DMS79 treated with DMSO at 0.1 percent for 48 hours (cell line): ENCODE results near the gene NRG3.

ENCODE experiments used
- DNase-seq: peaks from one replicate; lab custom pipeline; 2025; lab: John Stamatoyannopoulos, UW

NRG3 gene

DNA sequence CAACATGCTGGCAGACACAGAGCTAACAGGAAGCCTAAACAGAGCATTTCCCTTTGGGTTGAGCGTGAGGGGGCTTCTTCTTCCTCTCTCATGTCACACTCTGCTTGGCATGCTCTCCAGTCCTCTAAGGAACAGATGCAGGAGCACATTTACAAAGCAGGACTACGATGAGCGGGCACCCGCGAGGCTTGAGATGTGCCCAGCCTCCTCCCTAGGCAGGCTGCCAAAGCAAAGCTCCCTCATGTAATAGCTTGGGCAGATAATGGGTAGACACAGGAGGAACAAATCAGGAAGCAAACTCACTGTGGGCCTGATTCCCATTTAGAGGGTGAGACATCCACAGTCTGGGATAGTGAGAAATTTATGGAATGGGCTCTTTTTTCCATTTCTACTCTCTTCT is 519.1 kb downstream of the NRG3 start:
- DNase-seq: no peak

DNA sequence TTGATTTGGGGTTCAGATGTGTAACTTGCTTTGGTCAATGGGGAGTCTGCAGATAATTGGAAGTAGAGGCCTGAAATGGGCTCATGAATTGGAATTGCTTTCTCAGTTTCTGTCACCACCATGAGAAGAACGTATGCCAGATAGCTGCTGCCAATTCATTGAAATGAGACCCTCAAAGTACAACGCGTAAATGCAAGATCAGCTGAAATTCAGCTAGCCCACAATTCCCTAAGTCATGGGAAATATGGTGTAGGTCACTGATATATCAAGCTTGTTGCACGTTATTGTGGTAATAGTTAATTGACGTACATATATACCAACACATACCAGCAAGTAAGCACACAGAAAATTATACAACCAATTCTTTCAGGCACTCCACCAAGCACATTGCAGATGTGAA is 520.0 kb downstream of the NRG3 start:
- no peak for DNase-seq

- DNase-seq: no peak
These were observed 521.9 kb downstream of the NRG3 start for GRCh38 chr10:82396886-82397285.

DNA sequence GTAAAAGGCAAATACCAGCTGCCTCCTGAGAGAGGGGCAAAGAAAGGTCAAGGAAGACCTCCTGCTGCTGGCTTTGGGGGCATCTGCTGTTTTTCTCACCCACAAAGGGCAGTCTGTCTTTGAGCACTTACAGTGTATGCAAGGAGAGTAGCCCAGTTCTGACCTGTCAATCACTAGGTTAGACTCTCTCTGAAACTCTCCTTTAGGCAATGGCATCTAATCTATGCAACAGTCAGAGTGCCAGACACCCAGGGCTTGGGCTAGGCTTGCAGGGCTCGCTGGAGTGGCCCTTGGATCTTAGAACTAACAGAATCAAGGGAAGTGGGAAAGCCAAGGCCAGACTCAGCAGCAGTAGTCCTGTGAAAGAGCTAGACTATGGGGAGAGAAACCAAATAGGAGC is 522.9 kb downstream of the NRG3 start:
- DNase-seq: no peak

DNA sequence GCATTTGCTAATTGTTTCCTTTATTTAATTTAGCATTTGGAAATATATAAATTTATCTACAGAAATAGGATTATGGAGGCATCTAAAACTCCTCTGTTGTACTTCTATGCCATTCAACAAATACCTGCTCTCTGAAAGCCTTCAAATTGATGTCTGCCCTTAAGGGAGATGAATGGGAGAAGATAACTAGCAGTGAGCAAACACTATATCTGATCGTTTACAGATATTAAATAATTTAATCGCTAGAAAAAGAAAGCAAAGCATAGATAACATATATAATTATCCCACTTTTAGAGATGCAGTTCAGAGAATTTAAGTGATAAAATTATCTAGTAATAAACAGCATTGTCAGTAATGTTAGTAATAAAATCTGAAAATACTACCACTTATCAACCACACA is 524.9 kb downstream of the NRG3 start:
- no peak for DNase-seq

- DNase-seq: no peak
These were observed 525.8 kb downstream of the NRG3 start for GRCh38 chr10:82400841-82401240.

DNA sequence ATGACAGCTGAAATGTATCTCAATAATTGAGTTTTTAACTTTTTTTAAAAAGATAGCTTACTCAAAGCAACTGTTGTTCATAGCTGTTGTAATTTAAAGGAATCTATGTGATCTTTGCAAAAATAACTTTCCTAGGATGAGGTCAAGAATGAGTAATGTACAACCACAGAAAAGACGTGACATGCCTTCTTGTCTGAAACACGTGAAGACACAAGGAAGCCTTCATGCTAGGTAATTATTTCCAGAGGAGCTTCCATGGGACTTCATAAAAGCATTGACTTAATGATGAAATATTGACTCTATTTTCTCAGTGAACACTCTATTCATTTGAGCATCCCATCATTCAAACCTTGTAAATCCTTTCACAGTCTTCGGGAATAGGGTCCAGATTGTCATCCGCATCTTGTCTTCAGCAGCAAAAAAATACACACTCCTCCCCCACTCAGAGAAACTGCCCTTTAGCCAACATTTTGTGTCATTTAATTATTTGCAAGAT is 528.0 kb downstream of the NRG3 start:
- no peak for DNase-seq

- no peak for DNase-seq
These were observed 534.7 kb downstream of the NRG3 start for GRCh38 chr10:82409671-82410070.

DNA sequence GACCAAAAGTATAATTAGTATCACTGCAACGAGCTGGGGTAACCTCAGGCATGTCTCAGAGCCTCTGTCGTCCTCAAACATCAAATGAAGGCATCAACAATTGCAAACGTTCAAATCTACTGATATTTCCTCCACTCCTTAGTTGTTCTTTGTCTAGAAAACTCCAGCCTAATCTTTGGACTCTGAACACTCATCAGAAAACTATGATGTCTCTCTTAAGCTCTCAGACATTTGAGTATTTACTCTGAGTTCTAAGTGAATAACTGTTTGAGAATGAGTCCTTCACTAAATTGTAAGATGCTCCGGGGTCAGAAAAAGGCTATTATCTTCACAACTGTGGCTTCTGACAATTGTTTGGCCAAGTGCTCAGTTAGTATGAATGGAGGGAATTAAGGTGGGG is 536.4 kb downstream of the NRG3 start:
- no peak for DNase-seq

- no peak for DNase-seq
These were observed 545.0 kb downstream of the NRG3 start for GRCh38 chr10:82420001-82420400.

- no peak for DNase-seq
These were observed 554.3 kb downstream of the NRG3 start for GRCh38 chr10:82429302-82429701.

- DNase-seq: no peak
These were observed 563.3 kb downstream of the NRG3 start for GRCh38 chr10:82438277-82438676.

DNA sequence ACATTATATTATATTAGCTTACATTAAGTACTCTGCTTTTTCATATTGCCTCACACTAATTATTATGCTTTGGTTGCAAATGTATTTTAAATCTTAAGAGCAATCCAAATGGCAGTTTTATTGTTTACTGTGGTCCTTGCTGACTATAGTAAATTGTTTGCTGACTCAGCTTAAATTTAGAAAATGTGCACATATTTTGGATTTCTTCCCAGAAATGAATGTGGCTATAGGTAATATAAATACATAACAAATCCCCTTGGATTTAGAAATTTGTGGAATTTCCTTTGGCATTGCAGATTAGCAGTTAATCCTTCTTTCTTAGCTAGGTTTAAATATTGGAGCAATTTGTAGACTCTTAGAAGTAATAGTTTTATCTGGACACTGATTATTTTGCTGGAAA is 565.8 kb downstream of the NRG3 start:
- no peak for DNase-seq

DNA sequence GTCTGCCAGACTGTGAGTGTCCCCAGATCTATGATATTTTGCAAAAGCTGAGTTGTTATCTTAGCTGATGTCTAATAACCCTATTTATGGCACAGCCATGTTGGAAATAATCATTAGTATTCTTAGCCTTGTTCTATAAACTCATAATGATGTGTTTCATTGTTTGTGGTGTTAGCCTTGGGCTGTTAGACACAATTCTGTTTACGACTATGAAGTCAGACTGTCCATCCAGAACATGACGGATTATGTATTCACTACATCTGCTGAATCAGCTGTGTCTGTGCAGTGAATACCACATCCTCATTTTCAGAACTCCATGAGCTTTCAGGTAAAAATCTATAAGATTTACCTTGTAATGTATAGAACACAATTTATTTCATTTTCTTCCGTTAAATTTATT is 577.1 kb downstream of the NRG3 start:
- DNase-seq: no peak

DNA sequence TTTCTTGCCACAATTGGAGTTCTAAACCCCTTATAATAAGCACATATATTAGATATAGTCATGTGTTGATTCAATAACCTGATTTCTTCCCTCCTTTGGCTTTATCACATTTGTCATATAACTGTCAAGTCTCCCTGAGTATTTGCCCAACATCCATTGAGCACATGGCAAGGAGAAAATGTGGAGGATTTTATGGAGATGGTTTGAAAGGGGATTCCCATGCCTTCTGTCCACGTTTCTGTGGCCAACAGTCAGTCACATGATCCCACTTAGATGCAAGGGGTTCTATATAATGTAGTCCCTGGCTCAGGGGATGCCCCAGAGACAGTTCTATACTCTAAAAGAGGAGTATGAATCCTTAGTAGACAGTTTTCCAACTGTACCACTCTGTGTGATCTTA is 577.7 kb downstream of the NRG3 start:
- no peak for DNase-seq

- DNase-seq: no peak
These were observed 578.8 kb downstream of the NRG3 start for GRCh38 chr10:82453678-82454293.

DNA sequence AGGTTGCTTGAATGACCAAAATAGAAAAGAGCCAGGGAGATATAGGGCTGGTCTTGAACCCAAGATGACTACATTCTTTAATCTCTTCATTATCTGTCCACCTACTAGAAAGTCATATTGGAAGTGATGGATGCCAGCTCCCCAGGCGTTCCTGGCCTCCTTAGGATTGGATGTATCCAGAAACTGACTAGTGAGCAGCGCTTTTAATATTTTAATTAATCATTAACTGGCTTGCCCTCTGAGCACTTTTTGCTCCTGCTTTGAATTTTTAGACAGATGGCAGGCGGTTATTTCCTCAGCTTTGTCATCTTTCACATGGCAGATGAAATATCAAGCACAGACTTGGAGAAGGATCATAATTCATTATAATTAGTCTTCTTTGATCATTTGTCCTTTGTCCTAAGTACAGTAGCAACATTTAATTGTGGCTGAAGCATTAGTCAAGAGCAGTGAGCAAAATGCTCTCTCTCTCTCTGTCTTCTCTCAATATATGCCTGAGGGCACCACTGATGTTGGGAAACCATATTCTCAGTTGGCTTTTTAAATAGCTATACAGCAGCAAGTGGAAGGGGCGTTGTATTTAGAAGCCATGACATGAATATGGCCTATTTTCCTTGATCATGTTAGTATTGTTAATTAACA is 588.0 kb downstream of the NRG3 start:
- DNase-seq: no peak

- DNase-seq: no peak
These were observed 588.6 kb downstream of the NRG3 start for GRCh38 chr10:82463614-82464013.

- no peak for DNase-seq
These were observed 589.3 kb downstream of the NRG3 start for GRCh38 chr10:82464191-82464818.

- DNase-seq: no peak
These were observed 590.0 kb downstream of the NRG3 start for GRCh38 chr10:82464966-82465365.

GRCh38 chr10:82468453-82468852 is 593.5 kb downstream of the NRG3 start:
- no peak for DNase-seq

GRCh38 chr10:82472406-82473335 is 597.7 kb downstream of the NRG3 start:
- DNase-seq: no peak
